Sigmoid colon (tissue), 4 donors: ENCODE results near the gene PLTP.

Experiments
- POLR2AphosphoS5 ChIP-seq, 4 donors: sonication (generic); formaldehyde crosslinking; IDR thresholded peaks; one replicate each; pipeline ENCODE4 v1.6.1; 2017; ENCODE audit warnings: antibody characterized with exemption in 4 of 4
- TF ChIP-seq, protein P1 (sequence below), 4 experiments: fragments of 450-650 bp in 3 of 4; fragments of 200-600 bp in 1 of 4; IDR thresholded peaks; one replicate each; pipeline ENCODE4 v1.5.1; 2016 to 2019; ENCODE audit warnings: antibody characterized with exemption in 4 of 4, mild to moderate bottlenecking in 3 of 4, moderate library complexity in 2 of 4

GRCh38 chr20:45934046-45934585 lies 22.2 kb upstream of the PLTP start:
- TF ChIP-seq, protein P1, sequence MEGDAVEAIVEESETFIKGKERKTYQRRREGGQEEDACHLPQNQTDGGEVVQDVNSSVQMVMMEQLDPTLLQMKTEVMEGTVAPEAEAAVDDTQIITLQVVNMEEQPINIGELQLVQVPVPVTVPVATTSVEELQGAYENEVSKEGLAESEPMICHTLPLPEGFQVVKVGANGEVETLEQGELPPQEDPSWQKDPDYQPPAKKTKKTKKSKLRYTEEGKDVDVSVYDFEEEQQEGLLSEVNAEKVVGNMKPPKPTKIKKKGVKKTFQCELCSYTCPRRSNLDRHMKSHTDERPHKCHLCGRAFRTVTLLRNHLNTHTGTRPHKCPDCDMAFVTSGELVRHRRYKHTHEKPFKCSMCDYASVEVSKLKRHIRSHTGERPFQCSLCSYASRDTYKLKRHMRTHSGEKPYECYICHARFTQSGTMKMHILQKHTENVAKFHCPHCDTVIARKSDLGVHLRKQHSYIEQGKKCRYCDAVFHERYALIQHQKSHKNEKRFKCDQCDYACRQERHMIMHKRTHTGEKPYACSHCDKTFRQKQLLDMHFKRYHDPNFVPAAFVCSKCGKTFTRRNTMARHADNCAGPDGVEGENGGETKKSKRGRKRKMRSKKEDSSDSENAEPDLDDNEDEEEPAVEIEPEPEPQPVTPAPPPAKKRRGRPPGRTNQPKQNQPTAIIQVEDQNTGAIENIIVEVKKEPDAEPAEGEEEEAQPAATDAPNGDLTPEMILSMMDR (IDR thresholded peaks at IDR 0.05) = no peak
- TF ChIP-seq POLR2AphosphoS5 (IDR thresholded peaks at IDR 0.05) = no peak
